Neural crest cell (in vitro differentiated cells): ENCODE measurements around the gene MLYCD. TPM values are rescaled to one million over a fixed set of nuclear protein-coding genes. Genes with fewer than 3 reads are reported as not detected.
"Not testable (repeated sequence)": the region's sequence is repeated elsewhere in the genome, so short reads cannot be mapped to it uniquely, and the experiment has no call there.

Source experiments
- DNase-seq: peaks from one replicate; pipeline ENCODE4 v3.0.0; 2021; ENCODE audit warnings: low read depth, mixed read lengths, low spot score
- H3K27ac Mint-ChIP-seq: one replicate; pipeline ENCODE4 v1.8.0; 2021; ENCODE audit warnings: mild to moderate bottlenecking, mixed read lengths; ENCODE audit not compliant: unreplicated experiment
- H3K27me3 Mint-ChIP-seq: 2 replicates; pipeline ENCODE4 v1.8.0; 2021; ENCODE audit warnings: low read depth, mild to moderate bottlenecking, mixed read lengths
- H3K36me3 Mint-ChIP-seq: 2 replicates; pipeline ENCODE4 v1.8.0; 2021; ENCODE audit warnings: low read depth, mild to moderate bottlenecking, mixed read lengths
- H3K4me1 Mint-ChIP-seq: 2 replicates; pipeline ENCODE4 v1.8.0; 2021; ENCODE audit warnings: mixed read lengths
- H3K4me3 Mint-ChIP-seq: one replicate; pipeline ENCODE4 v1.8.0; 2021; ENCODE audit warnings: mild to moderate bottlenecking, mixed read lengths
- H3K9me3 Mint-ChIP-seq: 2 replicates; pipeline ENCODE4 v1.8.0; 2021; ENCODE audit warnings: mixed read lengths
- total RNA-seq: library from RNA; stranded (reverse); gene quantifications from 2 replicates; pipeline ENCODE4 v1.2.1, GENCODE V29; 2021
- TF ChIP-seq, protein P1 (sequence below): fragments of 200-600 bp; sonication (generic); conservative IDR thresholded peaks from 2 replicates; pipeline ENCODE4 v1.5.0; 2021; ENCODE audit warnings: antibody characterized with exemption, mild to moderate bottlenecking

Gene MLYCD
- total RNA-seq, 1 donor from 2014 or later = 5.2 TPM

DNA sequence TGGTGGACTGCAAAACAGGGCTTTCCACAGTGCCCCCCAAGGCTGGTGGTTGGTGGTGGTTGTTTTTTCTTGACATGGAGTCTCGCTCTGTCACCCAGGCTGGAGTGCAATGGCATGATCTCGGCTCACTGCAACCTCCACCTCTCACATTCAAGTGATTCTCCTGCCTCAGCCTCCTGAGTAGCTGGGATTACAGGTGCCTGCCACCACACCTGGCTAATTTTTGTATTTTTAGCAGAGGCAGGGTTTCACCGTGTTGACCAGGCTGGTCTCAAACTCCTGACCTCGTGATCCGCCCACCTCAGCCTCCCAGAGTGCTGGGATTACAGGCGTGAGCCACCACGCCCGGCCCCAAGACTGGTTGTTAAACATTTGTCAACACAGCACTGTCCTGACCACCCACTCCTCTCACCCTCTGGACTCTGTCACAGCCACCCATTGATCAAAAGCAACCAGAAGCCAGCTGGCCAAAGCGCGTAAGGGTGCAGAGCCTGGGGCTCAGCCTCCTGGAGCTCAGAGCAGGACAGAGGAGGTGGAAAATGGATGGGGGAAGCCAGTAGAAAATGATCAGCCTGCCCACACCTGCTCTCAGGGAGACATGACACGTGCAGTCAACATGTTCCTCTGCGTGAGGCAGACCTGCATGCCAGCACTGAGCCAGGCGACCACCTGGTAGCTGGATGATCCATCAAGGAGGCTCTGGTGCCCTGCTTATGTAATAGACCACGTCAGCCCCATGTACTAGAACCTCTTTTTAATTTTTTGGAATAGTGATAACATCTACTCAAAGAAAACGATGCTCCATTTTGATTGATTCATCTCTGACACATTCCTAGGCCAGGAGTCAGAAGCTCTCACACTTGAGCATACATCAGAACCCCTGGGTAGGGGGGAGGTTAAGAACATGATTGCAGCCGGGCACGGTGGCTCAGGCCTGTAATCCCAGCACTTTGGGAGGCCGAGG is 39.3 kb downstream of the MLYCD start:
- Mint-ChIP-seq H3K27me3 (no peaks in the 10 kb centered on the region), H3K27ac (no peak overlapping the region), H3K9me3 (no peaks in the 10 kb centered on the region), H3K4me1 (peaks cover 25% of the 10 kb centered on the region), H3K4me3 (no peak overlapping the region), H3K36me3 (peaks cover 3% of the 10 kb centered on the region)
- DNase-seq = no peak
- TF ChIP-seq, protein P1, sequence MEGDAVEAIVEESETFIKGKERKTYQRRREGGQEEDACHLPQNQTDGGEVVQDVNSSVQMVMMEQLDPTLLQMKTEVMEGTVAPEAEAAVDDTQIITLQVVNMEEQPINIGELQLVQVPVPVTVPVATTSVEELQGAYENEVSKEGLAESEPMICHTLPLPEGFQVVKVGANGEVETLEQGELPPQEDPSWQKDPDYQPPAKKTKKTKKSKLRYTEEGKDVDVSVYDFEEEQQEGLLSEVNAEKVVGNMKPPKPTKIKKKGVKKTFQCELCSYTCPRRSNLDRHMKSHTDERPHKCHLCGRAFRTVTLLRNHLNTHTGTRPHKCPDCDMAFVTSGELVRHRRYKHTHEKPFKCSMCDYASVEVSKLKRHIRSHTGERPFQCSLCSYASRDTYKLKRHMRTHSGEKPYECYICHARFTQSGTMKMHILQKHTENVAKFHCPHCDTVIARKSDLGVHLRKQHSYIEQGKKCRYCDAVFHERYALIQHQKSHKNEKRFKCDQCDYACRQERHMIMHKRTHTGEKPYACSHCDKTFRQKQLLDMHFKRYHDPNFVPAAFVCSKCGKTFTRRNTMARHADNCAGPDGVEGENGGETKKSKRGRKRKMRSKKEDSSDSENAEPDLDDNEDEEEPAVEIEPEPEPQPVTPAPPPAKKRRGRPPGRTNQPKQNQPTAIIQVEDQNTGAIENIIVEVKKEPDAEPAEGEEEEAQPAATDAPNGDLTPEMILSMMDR = no peak

DNA sequence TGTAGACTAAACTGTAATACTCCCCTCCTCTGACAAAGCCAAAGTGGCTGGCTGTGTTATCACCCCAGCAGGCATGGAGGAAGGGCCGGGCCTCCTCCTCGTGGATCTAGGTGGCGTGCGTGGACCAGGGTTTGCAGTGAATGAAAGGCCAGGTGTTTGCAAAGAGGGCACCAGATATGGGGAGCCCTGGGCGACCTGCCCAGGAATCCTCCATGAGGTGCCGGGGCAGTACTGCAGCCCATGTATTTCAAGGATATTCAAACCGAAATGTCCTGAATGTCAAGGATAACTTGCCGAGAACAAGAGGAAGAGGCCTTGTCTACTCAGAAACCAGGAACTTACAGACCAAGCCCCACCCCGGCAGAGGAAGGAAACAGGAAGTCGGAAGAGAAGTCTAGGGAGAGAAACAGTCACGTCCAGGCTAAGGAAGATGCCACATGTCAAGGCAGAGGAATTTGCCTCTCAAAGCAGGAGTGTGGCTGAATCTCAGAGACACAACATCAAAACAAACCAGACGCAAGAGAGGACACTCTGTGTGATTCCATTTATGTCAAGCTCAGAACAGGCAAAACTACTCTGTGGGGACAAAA is 40.4 kb downstream of the MLYCD start:
- TF ChIP-seq, protein P1 = no peak
- H3K27ac Mint-ChIP-seq = no peak overlapping the region

DNA sequence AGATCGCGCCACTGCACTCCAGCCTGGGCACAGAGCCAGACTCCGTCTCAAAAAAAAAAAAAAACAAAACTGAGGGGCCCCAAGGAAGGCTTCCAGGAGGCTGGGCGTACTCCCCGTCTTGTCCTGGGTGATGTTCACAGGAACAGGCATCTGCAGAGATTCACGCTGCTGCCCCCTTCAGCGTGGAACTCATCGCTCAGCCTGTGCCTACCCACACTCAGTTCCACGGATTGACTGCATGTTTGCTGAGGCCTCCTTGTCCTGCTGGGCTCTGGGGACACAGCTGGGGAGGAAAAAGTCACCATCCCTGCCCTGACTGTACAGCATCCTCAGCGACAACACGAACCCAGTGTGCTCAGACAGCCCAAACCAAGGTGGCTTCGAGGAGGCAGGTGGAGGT is 41.2 kb downstream of the MLYCD start:
- no peaks in the 10 kb centered on the region for H3K9me3 Mint-ChIP-seq
- no peak overlapping the region for H3K4me3 Mint-ChIP-seq
- no peak for DNase-seq
- no peaks in the 10 kb centered on the region for H3K27me3 Mint-ChIP-seq
- peaks cover 24% of the 10 kb centered on the region for H3K4me1 Mint-ChIP-seq
- H3K27ac Mint-ChIP-seq = peak overlapping the region; percentile 91
- peaks cover 3% of the 10 kb centered on the region for H3K36me3 Mint-ChIP-seq
- TF ChIP-seq, protein P1 = no peak

More for the DNA sequence above, 40.4 kb downstream of the MLYCD start:
- H3K4me1 Mint-ChIP-seq = peaks cover 25% of the 10 kb centered on the region
- no peaks in the 10 kb centered on the region for H3K27me3 Mint-ChIP-seq
- no peak for DNase-seq
- H3K4me3 Mint-ChIP-seq = no peak overlapping the region
- H3K36me3 Mint-ChIP-seq = peaks cover 3% of the 10 kb centered on the region
- no peaks in the 10 kb centered on the region for H3K9me3 Mint-ChIP-seq

DNA sequence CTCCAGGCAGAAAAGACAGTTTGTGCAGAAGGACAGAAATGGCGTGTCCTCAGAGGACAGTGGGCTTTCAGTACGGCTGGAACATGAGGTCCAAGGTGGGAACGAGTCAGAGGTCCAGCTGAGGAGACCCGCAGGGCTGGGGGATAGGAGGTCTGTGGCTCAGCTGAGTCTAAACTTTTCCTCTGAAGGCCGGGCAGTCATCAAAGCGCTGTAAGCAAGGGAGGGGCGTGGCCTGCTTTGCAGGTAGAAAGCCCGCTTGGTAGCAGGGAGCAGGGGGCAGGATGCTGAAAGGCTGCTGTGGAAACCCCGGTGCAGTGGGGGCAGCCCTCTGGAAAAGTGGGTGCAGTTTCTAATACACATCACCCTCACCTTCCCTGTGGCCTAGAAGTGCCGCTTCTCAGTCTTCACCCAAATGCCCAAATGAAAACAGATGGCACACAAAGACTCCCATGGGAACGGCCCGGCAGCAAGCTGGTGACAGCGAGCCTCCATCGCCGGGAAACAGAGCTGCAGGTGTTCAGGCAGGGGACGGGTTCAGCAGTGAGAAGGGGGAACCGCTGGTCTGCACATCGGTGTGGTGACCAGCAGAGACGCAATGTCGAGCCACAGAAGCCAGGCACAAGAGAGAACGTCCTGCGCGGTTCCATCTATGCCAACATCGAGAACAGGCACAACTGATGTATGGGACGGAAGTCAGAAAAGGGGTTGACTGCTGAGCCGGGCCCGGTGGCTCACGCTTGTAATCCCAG is 41.9 kb downstream of the MLYCD start:
- no peaks in the 10 kb centered on the region for H3K9me3 Mint-ChIP-seq
- TF ChIP-seq, protein P1 = no peak
- no peaks in the 10 kb centered on the region for H3K27me3 Mint-ChIP-seq
- H3K27ac Mint-ChIP-seq = peak overlapping the region; percentile 91
- peaks cover 26% of the 10 kb centered on the region for H3K4me1 Mint-ChIP-seq
- no peak for DNase-seq
- no peak overlapping the region for H3K4me3 Mint-ChIP-seq
- peaks cover 3% of the 10 kb centered on the region for H3K36me3 Mint-ChIP-seq

DNA sequence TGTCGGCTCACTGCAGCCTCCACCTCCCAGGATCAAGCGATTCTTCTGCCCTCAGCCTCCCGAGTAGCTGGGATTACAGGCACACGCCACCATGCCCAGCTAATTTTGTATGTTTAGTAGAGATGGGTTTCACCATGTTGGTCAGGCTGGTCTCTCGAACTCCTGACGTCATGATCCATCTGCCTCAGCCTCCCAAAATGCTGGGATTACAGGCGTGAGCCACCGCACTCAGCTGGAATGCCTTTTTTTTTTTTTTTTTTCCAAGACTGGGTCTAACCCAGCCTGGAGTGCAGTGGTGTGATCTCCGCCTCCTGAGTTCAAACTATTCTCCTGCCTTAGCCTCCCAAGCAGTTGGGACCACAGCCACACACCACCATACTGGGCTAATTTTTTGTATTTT is 42.6 kb downstream of the MLYCD start:
- not testable (repeated sequence) for H3K27ac Mint-ChIP-seq

More for the DNA sequence above, 42.6 kb downstream of the MLYCD start:
- peaks cover 25% of the 10 kb centered on the region for H3K4me1 Mint-ChIP-seq
- H3K9me3 Mint-ChIP-seq, DNase-seq, H3K4me3 Mint-ChIP-seq, H3K27me3 Mint-ChIP-seq, H3K36me3 Mint-ChIP-seq: not testable (repeated sequence)
